SK-N-SH treated with all-trans-retinoic acid at 6 μM for 48 hours (cell line): ENCODE measurements around the gene ARMC7.
"Not testable (repeated sequence)": the region's sequence is repeated elsewhere in the genome, so short reads cannot be mapped to it uniquely, and the experiment has no call there.

ENCODE experiments used
- ATAC-seq: fragments of 200-7000 bp; cut with Tn5 transposase; 3 replicates; pipeline ENCODE4 v1.9.1; 2020; ENCODE audit warnings: mild to moderate bottlenecking, moderate library complexity
- ARNTL ChIP-seq: fragments of 450-650 bp; formaldehyde crosslinking; IDR thresholded peaks from 2 replicates; pipeline ENCODE4 v1.5.0; 2020; ENCODE audit warnings: low read depth, mild to moderate bottlenecking, moderate library complexity, borderline replicate concordance
- CREB5 ChIP-seq: fragments of 250-450 bp; sonication (Bioruptor Pico); IDR thresholded peaks from 2 replicates; pipeline ENCODE4 v1.5.1; 2020; ENCODE audit warnings: low read depth, mild to moderate bottlenecking, moderate library complexity
- CSDC2 ChIP-seq: fragments of 250-450 bp; sonication (Bioruptor Pico); IDR thresholded peaks from 2 replicates; pipeline ENCODE4 v1.5.0; 2020; ENCODE audit warnings: mild to moderate bottlenecking, moderate library complexity
- ESRRG ChIP-seq: fragments of 250-450 bp; sonication (Bioruptor Pico); IDR thresholded peaks from 2 replicates; pipeline ENCODE4 v1.6.1; 2021; ENCODE audit warnings: mild to moderate bottlenecking
- GLIS3 ChIP-seq: fragments of 250-450 bp; sonication (Bioruptor Pico); IDR thresholded peaks from 2 replicates; pipeline ENCODE4 v1.5.0; 2020; ENCODE audit warnings: mild to moderate bottlenecking, moderate library complexity
- PATZ1 ChIP-seq: fragments of 250-450 bp; sonication (Bioruptor Pico); IDR thresholded peaks from 2 replicates; pipeline ENCODE4 v1.8.0; 2020; ENCODE audit warnings: mild to moderate bottlenecking, moderate library complexity, borderline replicate concordance
- RARB ChIP-seq: fragments of 250-450 bp; sonication (Bioruptor Pico); IDR thresholded peaks from 2 replicates; pipeline ENCODE4 v1.8.0; 2021; ENCODE audit warnings: mild to moderate bottlenecking, moderate library complexity
- SNAI2 ChIP-seq: fragments of 250-450 bp; sonication (Bioruptor Pico); IDR thresholded peaks from 2 replicates; pipeline ENCODE4 v1.5.0; 2020; ENCODE audit warnings: mild to moderate bottlenecking, moderate library complexity
- TCF4 ChIP-seq: fragments of 250-450 bp; sonication (Bioruptor Pico); IDR thresholded peaks from 2 replicates; pipeline ENCODE4 v1.8.0; 2021; ENCODE audit warnings: mild to moderate bottlenecking, moderate library complexity, borderline replicate concordance
- TOX ChIP-seq: fragments of 250-450 bp; sonication (Bioruptor Pico); IDR thresholded peaks from 2 replicates; pipeline ENCODE4 v1.8.0; 2021; ENCODE audit warnings: mild to moderate bottlenecking, moderate library complexity, borderline replicate concordance
- ZC3H10 ChIP-seq: fragments of 250-450 bp; sonication (Bioruptor Pico); IDR thresholded peaks from 2 replicates; pipeline ENCODE4 v1.5.1; 2021; ENCODE audit warnings: mild to moderate bottlenecking, moderate library complexity
- ZFP3 ChIP-seq: fragments of 250-450 bp; sonication (Bioruptor Pico); IDR thresholded peaks from 2 replicates; pipeline ENCODE4 v1.5.0; 2020; ENCODE audit warnings: mild to moderate bottlenecking, moderate library complexity
- ZFP30 ChIP-seq: fragments of 450-650 bp; formaldehyde crosslinking; IDR thresholded peaks from 2 replicates; pipeline ENCODE4 v1.5.0; 2022; ENCODE audit warnings: mild to moderate bottlenecking, moderate library complexity
- ZNF565 ChIP-seq: fragments of 450-650 bp; formaldehyde crosslinking; conservative IDR thresholded peaks from 2 replicates; pipeline ENCODE4 v1.5.0; 2020; ENCODE audit warnings: low read depth, mild to moderate bottlenecking, moderate library complexity
- ZNF8 ChIP-seq: fragments of 450-650 bp; formaldehyde crosslinking; IDR thresholded peaks from 2 replicates; pipeline ENCODE4 v1.5.0; 2020; ENCODE audit warnings: mild to moderate bottlenecking, moderate library complexity
- TF ChIP-seq, protein P1 (sequence below): fragments of 250-450 bp; sonication (Bioruptor Pico); IDR thresholded peaks from 2 replicates; pipeline ENCODE4 v1.5.0; 2020; ENCODE audit warnings: mild to moderate bottlenecking, moderate library complexity

The ARMC7 gene

GRCh38 chr17:75133001-75133400, 23.2 kb downstream of the ARMC7 start:
- no peak for ATAC-seq

GRCh38 chr17:75133607-75134347, 24.0 kb downstream of the ARMC7 start:
- ATAC-seq, result not testable (repeated sequence)

More at GRCh38 chr17:75133001-75133400, 23.2 kb downstream of the ARMC7 start:
- TF ChIP-seq SNAI2 (CRISPR knock-in tag) (no peak), ZC3H10 (CRISPR knock-in tag) (no peak)

GRCh38 chr17:75135452-75135851, 25.7 kb downstream of the ARMC7 start:
- ATAC-seq, result no peak
- TF ChIP-seq ZNF565 (CRISPR knock-in tag) (no peak), CREB5 (CRISPR knock-in tag) (no peak), TCF4 (CRISPR knock-in tag) (no peak), GLIS3 (CRISPR knock-in tag) (no peak), ZC3H10 (CRISPR knock-in tag) (no peak), TOX (CRISPR knock-in tag) (no peak), ZNF8 (CRISPR knock-in tag) (no peak), PATZ1 (CRISPR knock-in tag) (no peak), ARNTL (CRISPR knock-in tag) (no peak), RARB (CRISPR knock-in tag) (no peak), SNAI2 (CRISPR knock-in tag) (no peak), ESRRG (CRISPR knock-in tag) (no peak), ZFP30 (no peak), CSDC2 (no peak), ZFP3 (CRISPR knock-in tag) (no peak)
- TF ChIP-seq, protein P1, sequence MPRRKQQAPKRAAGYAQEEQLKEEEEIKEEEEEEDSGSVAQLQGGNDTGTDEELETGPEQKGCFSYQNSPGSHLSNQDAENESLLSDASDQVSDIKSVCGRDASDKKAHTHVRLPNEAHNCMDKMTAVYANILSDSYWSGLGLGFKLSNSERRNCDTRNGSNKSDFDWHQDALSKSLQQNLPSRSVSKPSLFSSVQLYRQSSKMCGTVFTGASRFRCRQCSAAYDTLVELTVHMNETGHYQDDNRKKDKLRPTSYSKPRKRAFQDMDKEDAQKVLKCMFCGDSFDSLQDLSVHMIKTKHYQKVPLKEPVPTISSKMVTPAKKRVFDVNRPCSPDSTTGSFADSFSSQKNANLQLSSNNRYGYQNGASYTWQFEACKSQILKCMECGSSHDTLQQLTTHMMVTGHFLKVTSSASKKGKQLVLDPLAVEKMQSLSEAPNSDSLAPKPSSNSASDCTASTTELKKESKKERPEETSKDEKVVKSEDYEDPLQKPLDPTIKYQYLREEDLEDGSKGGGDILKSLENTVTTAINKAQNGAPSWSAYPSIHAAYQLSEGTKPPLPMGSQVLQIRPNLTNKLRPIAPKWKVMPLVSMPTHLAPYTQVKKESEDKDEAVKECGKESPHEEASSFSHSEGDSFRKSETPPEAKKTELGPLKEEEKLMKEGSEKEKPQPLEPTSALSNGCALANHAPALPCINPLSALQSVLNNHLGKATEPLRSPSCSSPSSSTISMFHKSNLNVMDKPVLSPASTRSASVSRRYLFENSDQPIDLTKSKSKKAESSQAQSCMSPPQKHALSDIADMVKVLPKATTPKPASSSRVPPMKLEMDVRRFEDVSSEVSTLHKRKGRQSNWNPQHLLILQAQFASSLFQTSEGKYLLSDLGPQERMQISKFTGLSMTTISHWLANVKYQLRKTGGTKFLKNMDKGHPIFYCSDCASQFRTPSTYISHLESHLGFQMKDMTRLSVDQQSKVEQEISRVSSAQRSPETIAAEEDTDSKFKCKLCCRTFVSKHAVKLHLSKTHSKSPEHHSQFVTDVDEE (CRISPR knock-in tag), result no peak
- TF ChIP-seq, all 23 proteins: peak for 0

DNA sequence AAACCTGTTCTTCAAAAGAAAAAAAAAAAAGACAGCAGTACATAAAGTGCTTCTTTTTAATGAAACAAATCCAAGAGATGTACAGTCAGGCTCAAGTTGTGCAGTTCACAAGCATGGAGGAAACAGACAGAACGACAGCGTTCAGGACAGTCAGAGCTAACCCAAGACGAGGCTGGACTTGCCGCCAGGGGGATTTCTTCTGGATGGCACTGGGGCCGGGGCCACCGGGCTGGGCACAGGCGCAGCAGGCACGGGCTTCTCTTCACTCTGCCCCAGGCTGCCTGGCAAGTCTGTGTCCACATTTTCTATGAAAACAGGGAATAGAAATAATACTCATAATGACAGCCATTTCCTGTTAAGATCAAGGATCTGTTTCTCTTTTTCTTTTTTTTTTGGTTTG, 26.2 kb downstream of the ARMC7 start:
- ATAC-seq, result no peak
- TF ChIP-seq ESRRG (CRISPR knock-in tag) (no peak), CSDC2 (no peak)

DNA sequence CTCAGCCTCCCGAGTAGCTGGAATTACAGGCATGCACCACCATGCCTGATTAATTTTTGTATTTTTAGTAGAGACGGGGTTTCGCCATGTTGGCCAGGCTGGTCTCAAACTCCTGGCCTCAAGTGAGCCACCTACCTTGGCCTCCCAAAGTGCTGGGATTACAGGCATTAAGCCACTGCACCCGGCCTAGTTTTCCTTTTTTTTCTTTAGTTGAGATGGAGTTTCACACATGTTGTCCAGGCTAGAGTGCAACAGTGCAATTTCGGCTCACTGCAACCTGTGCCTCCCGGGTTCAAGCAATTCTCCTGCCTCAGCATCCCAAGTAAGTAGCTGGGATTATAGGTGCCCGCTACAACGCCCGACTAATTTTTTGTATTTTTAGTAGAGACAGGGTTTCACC, 28.0 kb downstream of the ARMC7 start:
- ATAC-seq, result not testable (repeated sequence)

DNA sequence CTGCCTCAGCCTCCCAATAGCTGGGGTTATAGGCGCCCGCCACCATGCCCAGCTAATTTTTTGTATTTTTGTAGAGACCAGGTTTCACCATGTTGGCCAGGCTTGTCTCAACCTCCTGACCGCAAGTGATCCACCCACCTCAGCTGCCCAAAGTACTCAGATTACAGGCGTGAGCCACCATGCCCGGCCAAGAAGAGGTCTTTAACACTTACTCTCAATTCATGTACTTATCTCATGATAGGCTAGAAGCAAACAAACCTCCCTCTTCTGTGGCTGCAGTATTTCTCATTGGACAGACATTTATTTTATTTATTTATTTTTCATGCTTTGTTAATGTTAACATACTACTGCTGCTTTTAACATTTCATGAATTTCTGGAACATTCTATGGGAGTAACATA, 28.8 kb downstream of the ARMC7 start:
- TF ChIP-seq CSDC2 (no peak), ZC3H10 (CRISPR knock-in tag) (no peak), ZFP3 (CRISPR knock-in tag) (no peak), TCF4 (CRISPR knock-in tag) (no peak)

More for the DNA sequence above, 28.8 kb downstream of the ARMC7 start:
- no peak for ATAC-seq
